Loucy (cell line): ENCODE results near the gene GRPR.

Experiments
- EZH2phosphoT487 ChIP-seq: fragments of 200-600 bp; IDR thresholded peaks from 2 replicates; pipeline ENCODE4 v1.6.1; 2018; ENCODE audit warnings: antibody characterized with exemption, mild to moderate bottlenecking, moderate library complexity, borderline replicate concordance
- TF ChIP-seq, protein P1 (sequence below): fragments of 200-600 bp; sonication (generic); conservative IDR thresholded peaks from 2 replicates; pipeline ENCODE4 v1.5.1; 2014; ENCODE audit warnings: mild to moderate bottlenecking, antibody characterized with exemption, low read length

- TF ChIP-seq, protein P1, sequence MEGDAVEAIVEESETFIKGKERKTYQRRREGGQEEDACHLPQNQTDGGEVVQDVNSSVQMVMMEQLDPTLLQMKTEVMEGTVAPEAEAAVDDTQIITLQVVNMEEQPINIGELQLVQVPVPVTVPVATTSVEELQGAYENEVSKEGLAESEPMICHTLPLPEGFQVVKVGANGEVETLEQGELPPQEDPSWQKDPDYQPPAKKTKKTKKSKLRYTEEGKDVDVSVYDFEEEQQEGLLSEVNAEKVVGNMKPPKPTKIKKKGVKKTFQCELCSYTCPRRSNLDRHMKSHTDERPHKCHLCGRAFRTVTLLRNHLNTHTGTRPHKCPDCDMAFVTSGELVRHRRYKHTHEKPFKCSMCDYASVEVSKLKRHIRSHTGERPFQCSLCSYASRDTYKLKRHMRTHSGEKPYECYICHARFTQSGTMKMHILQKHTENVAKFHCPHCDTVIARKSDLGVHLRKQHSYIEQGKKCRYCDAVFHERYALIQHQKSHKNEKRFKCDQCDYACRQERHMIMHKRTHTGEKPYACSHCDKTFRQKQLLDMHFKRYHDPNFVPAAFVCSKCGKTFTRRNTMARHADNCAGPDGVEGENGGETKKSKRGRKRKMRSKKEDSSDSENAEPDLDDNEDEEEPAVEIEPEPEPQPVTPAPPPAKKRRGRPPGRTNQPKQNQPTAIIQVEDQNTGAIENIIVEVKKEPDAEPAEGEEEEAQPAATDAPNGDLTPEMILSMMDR: no peak
- TF ChIP-seq EZH2phosphoT487: no peak
Observed at GRCh38 chrX:16136080-16136479, 12.7 kb downstream of the GRPR start.
